Measurements from ENCODE around the gene RPS8.
"Not testable (repeated sequence)": the region's sequence is repeated elsewhere in the genome, so short reads cannot be mapped to it uniquely, and the experiment has no call there.

Gene RPS8

GRCh38 chr1:44733365-44733764, 42.0 kb upstream of the RPS8 start:
- TF ChIP-seq, protein P1, sequence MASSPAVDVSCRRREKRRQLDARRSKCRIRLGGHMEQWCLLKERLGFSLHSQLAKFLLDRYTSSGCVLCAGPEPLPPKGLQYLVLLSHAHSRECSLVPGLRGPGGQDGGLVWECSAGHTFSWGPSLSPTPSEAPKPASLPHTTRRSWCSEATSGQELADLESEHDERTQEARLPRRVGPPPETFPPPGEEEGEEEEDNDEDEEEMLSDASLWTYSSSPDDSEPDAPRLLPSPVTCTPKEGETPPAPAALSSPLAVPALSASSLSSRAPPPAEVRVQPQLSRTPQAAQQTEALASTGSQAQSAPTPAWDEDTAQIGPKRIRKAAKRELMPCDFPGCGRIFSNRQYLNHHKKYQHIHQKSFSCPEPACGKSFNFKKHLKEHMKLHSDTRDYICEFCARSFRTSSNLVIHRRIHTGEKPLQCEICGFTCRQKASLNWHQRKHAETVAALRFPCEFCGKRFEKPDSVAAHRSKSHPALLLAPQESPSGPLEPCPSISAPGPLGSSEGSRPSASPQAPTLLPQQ (tag by site-specific recombination; IDR thresholded peaks at IDR 0.05) = peak; percentile 49; the same call in 1 of the 2 replicates
- peak; percentile 27; the same call in 1 of the 2 replicates for TF ChIP-seq ZNF335 (tag by site-specific recombination; conservative IDR thresholded peaks at IDR 0.05)
- TF ChIP-seq ZNF701 (tag by site-specific recombination; IDR thresholded peaks at IDR 0.05) = no peak
- TF ChIP-seq ZNF366 (tag by site-specific recombination; conservative IDR thresholded peaks at IDR 0.05) = 0 out of 2 replicates have a peak, but pooled peaks have one; percentile 28
- no peaks in the 10 kb centered on the region for H3K36me3 ChIP-seq (ENCODE audit: control insufficient read depth in 2 of 2, insufficient read depth in 1 of 2, low read length in 2 of 2)
- no peak overlapping the region for H3K27ac ChIP-seq (ENCODE audit: extremely low read depth, low read depth, low read length)
- no peaks in the 10 kb centered on the region for H3K9me3 ChIP-seq (ENCODE audit: control insufficient read depth, insufficient read depth, low read depth, low read length)
- no peak overlapping the region for H3K4me3 ChIP-seq (ENCODE audit: low read depth, low read length)
- H3K4me1 ChIP-seq (ENCODE audit: control insufficient read depth, insufficient read depth, low read length) = no peaks in the 10 kb centered on the region
- POLR2A ChIA-PET = interaction anchor here (1.0 to 5.2 kb wide), 2 partner anchors 12 to 42 kb away, joined by 3 to 102 read pairs; partner anchors contain the start of gene RPS8
- CTCF ChIA-PET = interaction anchor here (0.6 to 7.9 kb wide), 5 partner anchors 15 to 105 kb away, joined by 3 to 87 read pairs (median 3); no protein-coding TSS in a partner anchor

DNA sequence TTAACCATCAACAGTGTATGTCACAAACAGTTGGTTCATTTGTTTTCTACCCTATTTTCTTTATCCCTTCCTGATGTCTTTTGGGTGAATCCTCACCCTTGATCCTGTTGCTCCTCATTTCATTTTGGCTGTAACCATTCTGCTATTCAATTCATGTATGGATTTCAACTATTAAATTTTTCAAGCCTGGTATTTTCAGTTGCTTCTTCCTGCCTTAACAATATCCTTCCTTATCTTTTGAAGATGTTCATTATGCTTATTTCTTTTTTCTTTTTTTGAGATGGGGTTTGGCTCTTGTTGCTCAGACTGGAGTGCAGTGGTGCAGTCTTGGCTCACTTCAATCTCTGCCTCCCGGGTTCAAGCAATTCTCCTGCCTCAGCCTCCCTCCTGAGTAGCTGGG, 41.6 kb upstream of the RPS8 start:
- Histone ChIP-seq H3K4me3 (ENCODE audit: low read depth, low read length) (no peak overlapping the region), H3K4me1 (ENCODE audit: control insufficient read depth, insufficient read depth, low read length) (no peaks in the 10 kb centered on the region), H3K36me3 (ENCODE audit: control insufficient read depth in 2 of 2, insufficient read depth in 1 of 2, low read length in 2 of 2) (no peaks in the 10 kb centered on the region), H3K9me3 (ENCODE audit: control insufficient read depth, insufficient read depth, low read depth, low read length) (no peaks in the 10 kb centered on the region), H3K27ac (ENCODE audit: extremely low read depth, low read depth, low read length) (no peak overlapping the region)
- ChIA-PET CTCF (interaction anchor here (0.7 to 7.9 kb wide), 4 partner anchors 15 to 1465 kb away, joined by 3 to 87 read pairs (median 4); partner anchors contain the start of gene POMGNT1), POLR2A (interaction anchor here (5.2 kb wide), 1 partner anchor 13 kb away, joined by 102 read pairs; no protein-coding TSS in a partner anchor)
- TF ChIP-seq YY1 (tag by site-specific recombination; IDR thresholded peaks at IDR 0.05) (no peak), SCRT2 (tag by site-specific recombination; IDR thresholded peaks at IDR 0.05) (0 out of 2 replicates have a peak, but pooled peaks have one; percentile 48), PRDM10 (tag by site-specific recombination; IDR thresholded peaks at IDR 0.05) (peak; percentile 86)

DNA sequence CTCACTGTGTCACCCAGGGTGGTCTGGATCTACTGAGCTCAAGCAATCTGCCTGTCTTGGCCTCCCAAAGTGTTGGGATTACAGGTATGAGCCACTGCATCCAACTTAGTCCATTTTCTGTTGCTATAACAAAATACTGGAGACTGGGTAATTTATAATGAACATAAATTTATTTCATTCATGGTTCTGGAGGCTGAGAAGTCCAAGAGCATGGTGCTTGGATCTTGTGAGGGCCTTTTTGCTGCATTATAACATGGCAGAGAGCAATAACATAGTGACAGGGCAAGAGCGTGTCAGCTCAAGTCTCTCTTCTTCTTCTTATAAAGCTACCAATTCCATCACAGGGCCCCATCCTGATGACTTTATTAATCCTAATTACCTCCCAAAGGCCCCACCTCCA, 39.3 kb upstream of the RPS8 start:
- Histone ChIP-seq H3K36me3 (ENCODE audit: control insufficient read depth in 2 of 2, insufficient read depth in 1 of 2, low read length in 2 of 2) (peaks cover 2 to 3% of the 10 kb centered on the region in 2 experiments; a peak in 2 of 3 replicates), H3K9me3 (ENCODE audit: control insufficient read depth, insufficient read depth, low read depth, low read length) (no peaks in the 10 kb centered on the region), H3K27ac (ENCODE audit: extremely low read depth, low read depth, low read length) (no peak overlapping the region), H3K4me3 (ENCODE audit: low read depth, low read length) (no peak overlapping the region), H3K4me1 (ENCODE audit: control insufficient read depth, insufficient read depth, low read length) (peaks cover 3% of the 10 kb centered on the region; the same call in 1 of the 2 replicates)
- POLR2A ChIA-PET = interaction anchor here (0.6 kb wide), 1 partner anchor 9 kb away, joined by 6 read pairs; no protein-coding TSS in a partner anchor
- no peak for TF ChIP-seq ZEB2 (tag by site-specific recombination; IDR thresholded peaks at IDR 0.05)
- CTCF ChIA-PET = interaction anchor here (0.6 to 0.7 kb wide), 2 partner anchors 54 to 174 kb away, joined by 3 to 4 read pairs; no protein-coding TSS in a partner anchor

DNA sequence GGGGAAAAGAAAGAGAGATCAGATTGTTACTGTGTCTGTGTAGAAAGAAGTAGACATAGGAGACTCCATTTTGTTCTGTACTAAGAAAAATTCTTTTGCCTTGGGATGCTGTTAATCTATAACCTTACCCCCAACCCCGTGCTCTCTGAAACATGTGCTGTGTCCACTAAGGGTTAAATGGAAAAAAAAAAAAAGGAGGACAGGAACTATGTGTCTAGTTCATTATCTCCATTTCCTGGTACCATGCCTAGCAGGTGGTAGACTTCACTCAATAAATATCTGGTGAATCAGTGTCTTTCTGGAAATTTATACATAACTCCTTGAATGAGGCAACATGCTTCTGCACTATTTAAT, 36.4 kb upstream of the RPS8 start:
- TF ChIP-seq, protein P2, sequence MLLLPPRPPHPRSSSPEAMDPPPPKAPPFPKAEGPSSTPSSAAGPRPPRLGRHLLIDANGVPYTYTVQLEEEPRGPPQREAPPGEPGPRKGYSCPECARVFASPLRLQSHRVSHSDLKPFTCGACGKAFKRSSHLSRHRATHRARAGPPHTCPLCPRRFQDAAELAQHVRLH (tag by site-specific recombination; IDR thresholded peaks at IDR 0.05) = 0 out of 2 replicates have a peak, but pooled peaks have one; percentile 14
- Histone ChIP-seq H3K36me3 (ENCODE audit: control insufficient read depth in 2 of 2, insufficient read depth in 1 of 2, low read length in 2 of 2) (peaks cover 20 to 29% of the 10 kb centered on the region in 2 experiments), H3K4me3 (ENCODE audit: low read depth, low read length) (peak overlapping the region; percentile 66), H3K27ac (ENCODE audit: extremely low read depth, low read depth, low read length) (peak overlapping the region; percentile 78; the same call in 1 of the 2 replicates)
- ChIA-PET POLR2A (interaction anchor here (0.6 to 2.3 kb wide), 4 partner anchors 8 to 37 kb away, joined by 3 to 15 read pairs (median 6); partner anchors contain the start of genes RNU5D-1 and RPS8), CTCF (interaction anchor here (3.4 kb wide), 1 partner anchor 7 kb away, joined by 19 read pairs; the partner anchor contains the start of gene RNU5D-1)
- H3K4me1 ChIP-seq (ENCODE audit: control insufficient read depth, insufficient read depth, low read length); H3K9me3 ChIP-seq (ENCODE audit: control insufficient read depth, insufficient read depth, low read depth, low read length): not testable (repeated sequence)

Data from HEK293 (cell line).